ENCODE measurements around the gene BCL10.

Gene BCL10

GRCh38 chr1:85219853-85220610, 56.4 kb downstream of the BCL10 start:
- DNase-seq: no peak

GRCh38 chr1:85216697-85217096, 59.7 kb downstream of the BCL10 start:
- no peak for DNase-seq
